GM18870 (cell line): ENCODE data around the gene SZT2.

Source experiments
- ATAC-seq: cut with Tn5 transposase; IDR thresholded peaks from one replicate; pipeline ENCODE4 v1.9.1; 2021; ENCODE audit warnings: moderate library complexity; ENCODE audit not compliant: unreplicated experiment

The SZT2 gene

GRCh38 chr1:43441166-43441893, 51.6 kb downstream of the SZT2 start:
- no peak for ATAC-seq

- ATAC-seq: no peak
Observed at GRCh38 chr1:43441894-43442637, 52.4 kb downstream of the SZT2 start.

GRCh38 chr1:43442756-43443155, 53.1 kb downstream of the SZT2 start:
- no peak for ATAC-seq

- ATAC-seq: no peak
Observed at GRCh38 chr1:43443197-43443946, 53.7 kb downstream of the SZT2 start.

GRCh38 chr1:43444151-43444828, 54.6 kb downstream of the SZT2 start:
- no peak for ATAC-seq

GRCh38 chr1:43444836-43445235, 55.1 kb downstream of the SZT2 start:
- no peak for ATAC-seq

GRCh38 chr1:43445606-43446387, 56.1 kb downstream of the SZT2 start:
- ATAC-seq: no peak

GRCh38 chr1:43446388-43446740, 56.7 kb downstream of the SZT2 start:
- ATAC-seq: no peak

- ATAC-seq: no peak
Observed at GRCh38 chr1:43446881-43447835, 57.5 kb downstream of the SZT2 start.

- no peak for ATAC-seq
Observed at GRCh38 chr1:43447891-43448708, 58.4 kb downstream of the SZT2 start.

GRCh38 chr1:43448955-43449707, 59.4 kb downstream of the SZT2 start:
- no peak for ATAC-seq

- no peak for ATAC-seq
Observed at GRCh38 chr1:43449708-43450069, 60.0 kb downstream of the SZT2 start.

- no peak for ATAC-seq
Observed at GRCh38 chr1:43450251-43450941, 60.7 kb downstream of the SZT2 start.

- no peak for ATAC-seq
Observed at GRCh38 chr1:43451157-43451591, 61.5 kb downstream of the SZT2 start.

GRCh38 chr1:43451701-43452532, 62.2 kb downstream of the SZT2 start:
- no peak for ATAC-seq

- no peak for ATAC-seq
Observed at GRCh38 chr1:43452789-43453441, 63.2 kb downstream of the SZT2 start.
